H1 (cell line): ENCODE results near the gene RMND5A. TPM values are rescaled to one million over a fixed set of nuclear protein-coding genes. Genes with fewer than 3 reads are reported as not detected.

ENCODE experiments used
- CTCF ChIA-PET: fragments of 300-600 bp; sonication (Branson Sonifier 250); formaldehyde crosslinking; loops from one replicate; lab custom pipeline; 2021; ENCODE audit not compliant: partially characterized antibody; lab: Charles Lee
- POLR2A ChIA-PET: fragments of 300-600 bp; sonication (Branson Sonifier 250); formaldehyde crosslinking; loops from one replicate; lab custom pipeline; 2021; ENCODE audit warnings: inconsistent platforms; ENCODE audit not compliant: partially characterized antibody; lab: Charles Lee
- DNase-seq, 2 experiments: peaks; one replicate each; pipeline versions ENCODE4 v3.0.0 to v3.0.0-alpha.2; 2010 to 2022; ENCODE audit warnings: low spot score in 2 of 2, low read depth in 1 of 2, mixed read lengths in 1 of 2
- FAIRE-seq: peaks from 2 replicates; lab custom pipeline; 2011; peaks lifted over from hg19 to GRCh38; lab: Jason Lieb, UNC
- H2AFZ ChIP-seq: 2 replicates; pipeline ENCODE4 v1.8.1; 2012; ENCODE audit warnings: low read length, inconsistent platforms
- H2AK5ac ChIP-seq: 2 replicates; pipeline ENCODE4 v1.6.1; 2013; ENCODE audit warnings: low read depth, low read length
- H2BK120ac ChIP-seq: replicated peaks from 2 replicates; pipeline ENCODE3; 2013; ENCODE audit warnings: low read depth, low read length, inconsistent platforms
- H2BK12ac ChIP-seq: 2 replicates; pipeline ENCODE4 v1.6.1; 2013; ENCODE audit warnings: low read depth, low read length
- H2BK15ac ChIP-seq: 2 replicates; pipeline ENCODE4 v1.6.1; 2013; ENCODE audit warnings: low read length
- H2BK20ac ChIP-seq: 2 replicates; pipeline ENCODE4 v1.6.1; 2013; ENCODE audit warnings: low read length
- H2BK5ac ChIP-seq: 2 replicates; pipeline ENCODE4 v1.6.1; 2013; ENCODE audit warnings: low read depth, low read length
- H3K14ac ChIP-seq: 2 replicates; pipeline ENCODE4 v1.6.1; 2013; ENCODE audit warnings: inconsistent platforms; ENCODE audit not compliant: insufficient read length
- H3K18ac ChIP-seq: 2 replicates; pipeline ENCODE4 v1.6.1; 2013; ENCODE audit warnings: low read length; ENCODE audit errors: extremely low read depth
- H3K23ac ChIP-seq: 2 replicates; pipeline ENCODE4 v1.6.1; 2013; ENCODE audit warnings: inconsistent platforms; ENCODE audit not compliant: insufficient read length
- H3K23me2 ChIP-seq: 2 replicates; pipeline ENCODE4 v1.6.1; 2013; ENCODE audit warnings: low read depth, low read length
- H3K27ac ChIP-seq: 2 replicates; pipeline ENCODE4 v1.6.1; 2011; ENCODE audit warnings: low read depth, low read length, inconsistent platforms
- H3K27me3 ChIP-seq, 4 experiments: replicated peaks in 1 of 4; 1 replicate in 1 of 4; 2 replicates in 3 of 4; pipeline versions ENCODE4 v1.6.1 to v1.8.1; 2011 to 2013; ENCODE audit warnings: low read length in 3 of 4, mild to moderate bottlenecking in 3 of 4, inconsistent platforms in 2 of 4, mixed read lengths in 2 of 4, moderate library complexity in 1 of 4; ENCODE audit not compliant: control insufficient read depth in 3 of 4, insufficient read depth in 3 of 4; ENCODE audit errors: extremely low read depth in 1 of 4
- H3K36me3 ChIP-seq, 4 experiments: 2 replicates each; pipeline versions ENCODE4 v1.6.1 to v1.8.1; 2011 to 2013; ENCODE audit warnings: mild to moderate bottlenecking in 4 of 4, low read length in 3 of 4, moderate library complexity in 2 of 4, control low read depth in 1 of 4, inconsistent platforms in 1 of 4; ENCODE audit not compliant: insufficient read depth in 4 of 4, control insufficient read depth in 2 of 4
- H3K4ac ChIP-seq: replicated peaks from 2 replicates; pipeline ENCODE3; 2013; ENCODE audit warnings: low read length, low read depth, mixed read lengths, inconsistent platforms; ENCODE audit not compliant: insufficient read length
- H3K4me1 ChIP-seq, 4 experiments: replicated peaks in 1 of 4; 1 replicate in 1 of 4; 2 replicates in 3 of 4; pipeline versions ENCODE4 v1.6.1 to v1.8.1; 2011 to 2013; ENCODE audit warnings: low read length in 3 of 4, inconsistent platforms in 2 of 4, mixed read lengths in 1 of 4; ENCODE audit not compliant: insufficient read depth in 4 of 4, control insufficient read depth in 3 of 4
- H3K4me2 ChIP-seq, 2 experiments: 2 replicates each; pipeline versions ENCODE4 v1.6.1 to v1.8.1; 2011 to 2013; ENCODE audit warnings: low read depth in 2 of 2, low read length in 2 of 2, control low read depth in 1 of 2, inconsistent platforms in 1 of 2, mild to moderate bottlenecking in 1 of 2; ENCODE audit not compliant: insufficient read depth in 1 of 2
- H3K4me3 ChIP-seq, 4 experiments: fragments of 200-600, 300-600 bp in 1 of 4; sonication (generic), shearing (Covaris generic), sonication (Bioruptor Twin) in 1 of 4; 2 replicates each; pipeline versions ENCODE4 v1.5.1 to v1.8.1; 2011 to 2016; ENCODE audit warnings: low read length in 4 of 4, low read depth in 3 of 4, control low read depth in 2 of 4, inconsistent platforms in 2 of 4, mild to moderate bottlenecking in 2 of 4, mixed read lengths in 1 of 4, moderate library complexity in 1 of 4; ENCODE audit not compliant: insufficient read depth in 2 of 4; ENCODE audit errors: extremely low read depth in 1 of 4
- H3K56ac ChIP-seq: replicated peaks from 2 replicates; pipeline ENCODE3; 2013; ENCODE audit warnings: low read depth, mild to moderate bottlenecking, mixed read lengths, low read length, inconsistent platforms; ENCODE audit not compliant: insufficient read length
- H3K79me1 ChIP-seq: 2 replicates; pipeline ENCODE4 v1.6.1; 2013; ENCODE audit warnings: low read depth, low read length, control low read depth
- H3K79me2 ChIP-seq, 2 experiments: 2 replicates each; pipeline versions ENCODE4 v1.6.1 to v1.8.1; 2012 to 2013; ENCODE audit warnings: low read length in 2 of 2, mild to moderate bottlenecking in 2 of 2, inconsistent platforms in 1 of 2; ENCODE audit not compliant: insufficient read depth in 2 of 2, control insufficient read depth in 1 of 2
- H3K9ac ChIP-seq, 4 experiments: replicated peaks in 1 of 4; 1 replicate in 1 of 4; 2 replicates in 3 of 4; pipeline versions ENCODE4 v1.6.1 to v1.8.1; 2011 to 2013; ENCODE audit warnings: low read depth in 3 of 4, low read length in 3 of 4, control low read depth in 2 of 4, mild to moderate bottlenecking in 2 of 4, moderate library complexity in 2 of 4, inconsistent platforms in 1 of 4; ENCODE audit errors: extremely low read depth in 1 of 4
- H3K9me3 ChIP-seq, 2 experiments: 2 replicates each; pipeline versions ENCODE4 v1.6.1 to v1.8.1; 2012 to 2013; ENCODE audit warnings: mild to moderate bottlenecking in 2 of 2, moderate library complexity in 2 of 2, control low read depth in 1 of 2, inconsistent platforms in 1 of 2, low read depth in 1 of 2, low read length in 1 of 2, mixed read lengths in 1 of 2; ENCODE audit not compliant: insufficient read depth in 2 of 2
- H4K20me1 ChIP-seq, 2 experiments: replicated peaks in 1 of 2; 2 replicates each; pipeline versions ENCODE3 to v1.8.1; 2011 to 2013; ENCODE audit warnings: inconsistent platforms in 2 of 2, low read length in 2 of 2, mild to moderate bottlenecking in 1 of 2; ENCODE audit not compliant: insufficient read depth in 2 of 2, control insufficient read depth in 1 of 2
- H4K5ac ChIP-seq: 2 replicates; pipeline ENCODE4 v1.6.1; 2013; ENCODE audit warnings: low read length, low read depth, mixed read lengths, inconsistent platforms; ENCODE audit not compliant: insufficient read length
- H4K8ac ChIP-seq: 2 replicates; pipeline ENCODE4 v1.8.0; 2013; ENCODE audit warnings: mild to moderate bottlenecking, moderate library complexity, low read length, inconsistent platforms; ENCODE audit not compliant: insufficient read depth; ENCODE audit errors: extremely low read depth
- H4K91ac ChIP-seq: replicated peaks from 2 replicates; pipeline ENCODE3; 2013; ENCODE audit warnings: low read length, mixed read lengths, inconsistent platforms; ENCODE audit not compliant: insufficient read length
- BRCA1 ChIP-seq: IDR thresholded peaks from 2 replicates; pipeline ENCODE4 v1.6.1; 2012; ENCODE audit warnings: low read depth, low read length, improper control_type of control experiment
- SP4 ChIP-seq: IDR thresholded peaks from 2 replicates; pipeline ENCODE4 v1.6.1; 2012; ENCODE audit warnings: low read length, inconsistent platforms
- TAF1 ChIP-seq: IDR thresholded peaks from 2 replicates; pipeline ENCODE4 v1.6.1; 2011; ENCODE audit warnings: mild to moderate bottlenecking, low read depth, low read length
- TBP ChIP-seq: IDR thresholded peaks from 2 replicates; pipeline ENCODE4 v1.6.1; 2011; ENCODE audit warnings: low read depth, low read length, improper control_type of control experiment
- polyA plus RNA-seq, 7 experiments: library from polyadenylated mRNA; depleted of rRNA in 3 of 7; stranded (reverse) in 5 of 7; unstranded in 2 of 7; fragments of >200 nt in 5 of 7; fragments of 200-250 nt in 2 of 7; gene quantifications; 1 replicate in 5 of 7; 2 replicates in 1 of 7; 4 replicates in 1 of 7; pipeline versions ENCODE4 v1.2.1 to v1.2.3, GENCODE V29; 2011 to 2013; ENCODE audit warnings: missing spikeins in 2 of 7, mixed read lengths in 2 of 7
- total RNA-seq: library from RNA; stranded (reverse); fragmentation: NEBNext Ultra II Directional; extraction: Animal tissue kit (Norgen Biotek cat#: 25700); gene quantifications from 2 replicates; pipeline ENCODE4 v1.2.1, GENCODE V29; 2021

RMND5A gene
- total and polyA plus RNA-seq, 2 of the 8 experiments (the other 6 are each of a cell fraction or from before 2014, with no cell fraction given): 21.0 to 66.2 TPM

DNA sequence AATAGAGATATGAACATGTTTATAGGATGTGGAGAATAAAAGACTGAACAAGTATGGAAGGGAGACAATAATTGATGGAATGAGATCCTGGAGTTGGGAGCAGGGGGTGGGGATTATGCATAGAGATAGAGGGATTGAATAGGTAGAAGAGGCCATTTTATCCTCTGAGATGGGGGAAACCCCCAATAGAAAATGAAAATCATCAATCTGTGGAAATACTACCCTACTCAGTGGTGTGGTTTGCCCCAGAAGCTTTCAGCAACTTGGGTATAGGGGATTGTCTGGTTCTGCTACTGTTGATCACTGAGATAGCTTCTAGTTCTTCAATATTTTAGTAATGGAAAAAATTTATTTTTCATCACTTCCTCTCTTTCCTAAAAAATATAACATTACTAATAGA, 41.1 kb upstream of the RMND5A start:
- no peak for FAIRE-seq
- no peak overlapping the region for H3K4me2 ChIP-seq
- no peaks in the 10 kb centered on the region for H3K4me1 ChIP-seq
- H4K8ac ChIP-seq: no peak overlapping the region
- H2BK5ac ChIP-seq: no peak overlapping the region
- H3K18ac ChIP-seq: no peak overlapping the region
- no peak overlapping the region for H2AFZ ChIP-seq
- H3K9ac ChIP-seq: no peak overlapping the region
- H4K91ac ChIP-seq: no peak overlapping the region
- no peak overlapping the region for H2AK5ac ChIP-seq
- H3K14ac ChIP-seq: no peak overlapping the region
- H4K20me1 ChIP-seq: no peaks in the 10 kb centered on the region
- POLR2A ChIA-PET: no interaction called here
- H2BK20ac ChIP-seq: no peak overlapping the region
- no peak overlapping the region for H4K5ac ChIP-seq
- DNase-seq: no peak
- no peak overlapping the region for H3K4ac ChIP-seq
- no peak overlapping the region for H3K23ac ChIP-seq
- TF ChIP-seq TAF1 (no peak), SP4 (no peak), TBP (no peak), BRCA1 (no peak)
- no peaks in the 10 kb centered on the region for H3K9me3 ChIP-seq
- CTCF ChIA-PET: no interaction called here
- no peak overlapping the region for H2BK15ac ChIP-seq
- no peaks in the 10 kb centered on the region for H3K27me3 ChIP-seq
- H3K79me2 ChIP-seq: no peaks in the 10 kb centered on the region
- H3K36me3 ChIP-seq: no peaks in the 10 kb centered on the region
- H3K79me1 ChIP-seq: no peaks in the 10 kb centered on the region
- no peak overlapping the region for H3K27ac ChIP-seq
- H3K4me3 ChIP-seq: no peak overlapping the region
- H3K23me2 ChIP-seq: no peaks in the 10 kb centered on the region
- no peak overlapping the region for H3K56ac ChIP-seq
- no peak overlapping the region for H2BK12ac ChIP-seq
- H2BK120ac ChIP-seq: no peak overlapping the region
